GM12878 (cell line): ENCODE results near the gene SLC7A1. TPM values are rescaled to one million over a fixed set of nuclear protein-coding genes. Genes with fewer than 3 reads are reported as not detected.

Experiments used
- ATAC-seq: fragments of 200-7000 bp; cut with Tn5 transposase; 3 replicates; pipeline ENCODE4 v1.9.1; 2020; ENCODE audit warnings: mild to moderate bottlenecking, moderate library complexity
- BruUV-seq: library from RNA; stranded (reverse); fragments of 400-500 nt; replicated peaks from 2 replicates; lab custom pipeline; 2021; lab: Mats Ljungman, UMichigan
- CTCF ChIA-PET: fragments of 300-600 bp; sonication (Branson Sonifier 250); formaldehyde crosslinking; extraction: SDS; loops from one replicate; lab custom pipeline; 2021; ENCODE audit warnings: inconsistent platforms; lab: Yijun Ruan, JAX
- POLR2A ChIA-PET: fragments of 350-600 bp; formaldehyde crosslinking; extraction: SDS; loops from one replicate; lab custom pipeline; 2021; ENCODE audit warnings: inconsistent platforms; lab: Charles Lee
- RAD21 ChIA-PET: fragments of 300-600 bp; sonication (Branson Sonifier 250); formaldehyde crosslinking; loops from one replicate; lab custom pipeline; 2023; ENCODE audit warnings: antibody characterized with exemption; ENCODE audit not compliant: unreplicated experiment; lab: Charles Lee
- SMC1A ChIA-PET: fragments of 300-600 bp; sonication (Branson Sonifier 250); formaldehyde crosslinking; loops from one replicate; lab custom pipeline; 2023; ENCODE audit not compliant: unreplicated experiment, uncharacterized antibody; lab: Charles Lee
- DNase-seq: peaks from one replicate; pipeline ENCODE4 v3.0.0-alpha.2; 2011; ENCODE audit warnings: low read depth, low spot score
- FAIRE-seq: peaks from 3 replicates; lab custom pipeline; 2011; peaks lifted over from hg19 to GRCh38; lab: Jason Lieb, UNC
- H2AFZ ChIP-seq: 2 replicates; pipeline ENCODE4 v1.6.0; 2011; ENCODE audit warnings: low read depth, low read length, control low read depth; ENCODE audit not compliant: control insufficient read depth
- H3K27ac ChIP-seq: 2 replicates; pipeline ENCODE4 v1.5.1; 2011; ENCODE audit warnings: control low read depth; ENCODE audit not compliant: control insufficient read depth, insufficient read depth
- H3K27me3 ChIP-seq, 2 experiments: replicated peaks in 1 of 2; 2 replicates each; pipeline versions ENCODE4 v1.6.0 to v1.6.1; 2011; ENCODE audit warnings: low read length in 1 of 2; ENCODE audit not compliant: control insufficient read depth in 2 of 2, insufficient read depth in 2 of 2
- H3K36me3 ChIP-seq, 2 experiments: 2 replicates each; pipeline ENCODE4 v1.5.1; 2011; ENCODE audit warnings: low read length in 1 of 2; ENCODE audit not compliant: control insufficient read depth in 2 of 2, insufficient read depth in 2 of 2
- H3K4me1 ChIP-seq: 2 replicates; pipeline ENCODE4 v1.6.1; 2011; ENCODE audit warnings: mild to moderate bottlenecking, low read length, moderate library complexity, mixed read lengths; ENCODE audit not compliant: control insufficient read depth, insufficient read depth
- H3K4me2 ChIP-seq: 2 replicates; pipeline ENCODE4 v1.6.0; 2011; ENCODE audit warnings: control low read depth; ENCODE audit not compliant: control insufficient read depth, insufficient read depth
- H3K4me3 ChIP-seq: fragments of 200-600 bp; sonication (generic); 2 replicates; pipeline ENCODE4 v1.5.1; 2016
- H3K79me2 ChIP-seq: 2 replicates; pipeline ENCODE4 v1.6.0; 2011; ENCODE audit warnings: low read length; ENCODE audit not compliant: control insufficient read depth, insufficient read depth
- H3K9ac ChIP-seq: 2 replicates; pipeline ENCODE4 v1.8.0; 2011; ENCODE audit warnings: low read length, control low read depth, mixed read lengths; ENCODE audit not compliant: control insufficient read depth, insufficient read depth
- H3K9me3 ChIP-seq: replicated peaks from 3 replicates; pipeline ENCODE4 v1.5.1; 2011; ENCODE audit warnings: mild to moderate bottlenecking, low read length; ENCODE audit not compliant: control insufficient read depth, insufficient read depth
- H4K20me1 ChIP-seq: 2 replicates; pipeline ENCODE4 v1.6.0; 2011; ENCODE audit not compliant: control insufficient read depth, insufficient read depth
- E4F1 ChIP-seq: fragments of 450-650 bp; IDR thresholded peaks from 2 replicates; pipeline ENCODE4 v1.6.1; 2018; ENCODE audit warnings: borderline replicate concordance, mild to moderate bottlenecking; ENCODE audit not compliant: partially characterized antibody
- FOXM1 ChIP-seq: IDR thresholded peaks from 2 replicates; pipeline ENCODE4 v1.6.1; 2012; ENCODE audit warnings: low read depth, mild to moderate bottlenecking, inconsistent platforms, low read length, moderate library complexity
- GABPA ChIP-seq: IDR thresholded peaks from 2 replicates; pipeline ENCODE4 v1.6.1; 2014; ENCODE audit warnings: antibody characterized with exemption, low read depth, mild to moderate bottlenecking, inconsistent platforms
- KAT2A ChIP-seq: conservative IDR thresholded peaks from 2 replicates; pipeline ENCODE4 v1.6.1; 2011; ENCODE audit warnings: low read depth, low read length; ENCODE audit not compliant: control insufficient read depth
- MTA2 ChIP-seq: fragments of 450-650 bp; IDR thresholded peaks from 2 replicates; pipeline ENCODE4 v1.6.1; 2016; ENCODE audit warnings: low read depth, mild to moderate bottlenecking, moderate library complexity
- RB1 ChIP-seq: fragments of 450-650 bp; formaldehyde crosslinking; IDR thresholded peaks from 2 replicates; pipeline ENCODE4 v1.6.1; 2017; ENCODE audit warnings: mild to moderate bottlenecking, borderline replicate concordance
- SREBF2 ChIP-seq: IDR thresholded peaks from 2 replicates; pipeline ENCODE4 v1.6.1; 2012; ENCODE audit warnings: mild to moderate bottlenecking, low read length
- SUPT20H ChIP-seq: IDR thresholded peaks from 2 replicates; pipeline ENCODE4 v1.6.1; 2011; ENCODE audit warnings: low read depth, mild to moderate bottlenecking, low read length, moderate library complexity, borderline replicate concordance; ENCODE audit not compliant: control insufficient read depth
- TCF7 ChIP-seq: IDR thresholded peaks from 2 replicates; pipeline ENCODE4 v1.6.1; 2014; ENCODE audit warnings: antibody characterized with exemption, borderline replicate concordance
- ZNF274 ChIP-seq: IDR thresholded peaks from one replicate; pipeline ENCODE4 v1.8.0; 2011; ENCODE audit not compliant: insufficient read length, insufficient read depth
- WGBS: methylation state at CpG from one replicate; pipeline ENCODE4 v1.1.6; 2016; ENCODE audit warnings: low lambda C conversion rate; ENCODE audit not compliant: insufficient replicate concordance, insufficient coverage; ENCODE audit errors: missing lambda C conversion rate; 5-methylcytosine and 5-hydroxymethylcytosine counted together
- in situ Hi-C: fragments of 300-500 bp; cut with MboI; formaldehyde crosslinking; loops from 9 replicates; pipeline ENCODE4 v1.14.3; 2018; ENCODE audit warnings: mixed read lengths
- intact Hi-C: fragments of 100-400 bp; cut with micrococcal nuclease; formaldehyde crosslinking; loops from one replicate; pipeline ENCODE4 v1.14.2; 2022; ENCODE audit not compliant: unreplicated experiment
- polyA plus RNA-seq, 11 experiments: library from polyadenylated mRNA; depleted of rRNA in 4 of 11; unstranded in 6 of 11; stranded (reverse) in 5 of 11; fragments of >200 nt; fragmentation: Nextera tagmentation in 4 of 11; fragmentation: Illumina TruSeq in 1 of 11; extraction: Ambion mirVana in 4 of 11; extraction: Trizol in 1 of 11; gene quantifications; 1 replicate in 1 of 11; 2 replicates in 10 of 11; pipeline versions ENCODE4 v1.2.1 to v1.2.3, GENCODE V29; 2011 to 2016; ENCODE audit warnings: inconsistent platforms in 2 of 11, missing spikeins in 2 of 11, low read depth in 1 of 11
- total RNA-seq, 4 experiments: library from RNA; depleted of rRNA in 3 of 4; stranded (reverse); fragments of >200 nt in 3 of 4; fragmentation: Illumina TruSeq in 1 of 4; extraction: Trizol in 1 of 4; gene quantifications; 2 replicates each; pipeline versions ENCODE4 v1.2.1 to v1.2.3, GENCODE V29; 2013 to 2021

Gene SLC7A1
- total and polyA plus RNA-seq, 10 of the 15 experiments (the other 5 are each of a cell fraction or from before 2014, with no cell fraction given) = 6.4 to 91.7 (median 23.4) TPM

GRCh38 chr13:29510651-29511084 is 84.8 kb downstream of the SLC7A1 start:
- Histone ChIP-seq H3K27ac (no peak overlapping the region), H3K4me2 (no peak overlapping the region), H3K79me2 (no peaks in the 10 kb centered on the region), H3K4me3 (no peak overlapping the region), H3K4me1 (no peaks in the 10 kb centered on the region), H2AFZ (no peak overlapping the region), H3K36me3 (peaks cover 14 to 17% of the 10 kb centered on the region in 2 experiments; a peak in 3 of 4 replicates), H3K9ac (no peak overlapping the region), H4K20me1 (no peaks in the 10 kb centered on the region), H3K9me3 (no peaks in the 10 kb centered on the region), H3K27me3 (no peaks in the 10 kb centered on the region)
- ChIA-PET CTCF (interaction anchor here (4.9 kb wide), 1 partner anchor 197 kb away, joined by 80 read pairs; no protein-coding TSS in a partner anchor), POLR2A (no interaction called here), SMC1A (no interaction called here), RAD21 (interaction anchor here (1.2 to 1.4 kb wide), 2 partner anchors 32 to 196 kb away, joined by 4 to 5 read pairs; no protein-coding TSS in a partner anchor)
- FAIRE-seq (no peak), ATAC-seq (no peak), DNase-seq (no peak)
- WGBS = 97% methylated on average over 10 of the region's 10 CpGs
- in situ Hi-C loops = no loop called here
- TF ChIP-seq FOXM1 = no peak
- no peak for TF ChIP-seq SREBF2
- TF ChIP-seq MTA2 = no peak
- intact Hi-C loops = no loop called here
- no TSS peak for BruUV-seq

- Histone ChIP-seq H2AFZ (no peak overlapping the region), H3K9me3 (no peaks in the 10 kb centered on the region), H3K4me2 (no peak overlapping the region), H3K79me2 (no peaks in the 10 kb centered on the region), H3K4me1 (no peaks in the 10 kb centered on the region), H3K4me3 (no peak overlapping the region), H3K27me3 (no peaks in the 10 kb centered on the region), H3K36me3 (peaks cover 13 to 15% of the 10 kb centered on the region in 2 experiments; a peak in 3 of 4 replicates), H3K27ac (no peak overlapping the region), H3K9ac (no peak overlapping the region), H4K20me1 (no peaks in the 10 kb centered on the region)
- intact Hi-C loops (no loop called here), in situ Hi-C loops (loop anchor here (5.0 kb wide), 2 partner anchors 202 to 607 kb away; no protein-coding TSS in a partner anchor)
- ChIA-PET SMC1A (no interaction called here), CTCF (interaction anchor here (0.6 to 4.9 kb wide), 4 partner anchors 198 to 414 kb away, joined by 3 to 80 read pairs (median 16); no protein-coding TSS in a partner anchor), POLR2A (no interaction called here), RAD21 (interaction anchor here (1.2 to 3.0 kb wide), 5 partner anchors 33 to 605 kb away, joined by 3 to 12 read pairs (median 5); no protein-coding TSS in a partner anchor)
- BruUV-seq = no TSS peak
- TF ChIP-seq RB1 (no peak), TCF7 (no peak), E4F1 (no peak), KAT2A (no peak), ZNF274 (no peak), SUPT20H (no peak), GABPA (no peak)
- no peak for ATAC-seq
- no peak for DNase-seq
- no peak for FAIRE-seq
- 98% methylated on average over 13 of the region's 14 CpGs for WGBS
Observed at GRCh38 chr13:29509999-29510589, 85.4 kb downstream of the SLC7A1 start.
